H4 (cell line): ENCODE data around the gene ELOVL7. TPM values are rescaled to one million over a fixed set of nuclear protein-coding genes. Genes with fewer than 3 reads are reported as not detected.
"Not testable (repeated sequence)": the region's sequence is repeated elsewhere in the genome, so short reads cannot be mapped to it uniquely, and the experiment has no call there.

ENCODE experiments used
- DNase-seq: peaks from one replicate; pipeline ENCODE4 v3.0.0-alpha.2; 2015; ENCODE audit warnings: low spot score
- total RNA-seq: library from RNA; depleted of rRNA; stranded (reverse); fragments of >200 nt; shearing (Covaris generic); gene quantifications from 2 replicates; pipeline ENCODE4 v1.2.3, GENCODE V29; 2014

ELOVL7 gene
- total RNA-seq, 1 experiment from 2014 or later: 8.6 TPM

- DNase-seq: not testable (repeated sequence)
Measured at GRCh38 chr5:60795424-60795950, 48.6 kb downstream of the ELOVL7 start.

- no peak for DNase-seq
Measured at GRCh38 chr5:60794691-60795090, 49.4 kb downstream of the ELOVL7 start.

DNA sequence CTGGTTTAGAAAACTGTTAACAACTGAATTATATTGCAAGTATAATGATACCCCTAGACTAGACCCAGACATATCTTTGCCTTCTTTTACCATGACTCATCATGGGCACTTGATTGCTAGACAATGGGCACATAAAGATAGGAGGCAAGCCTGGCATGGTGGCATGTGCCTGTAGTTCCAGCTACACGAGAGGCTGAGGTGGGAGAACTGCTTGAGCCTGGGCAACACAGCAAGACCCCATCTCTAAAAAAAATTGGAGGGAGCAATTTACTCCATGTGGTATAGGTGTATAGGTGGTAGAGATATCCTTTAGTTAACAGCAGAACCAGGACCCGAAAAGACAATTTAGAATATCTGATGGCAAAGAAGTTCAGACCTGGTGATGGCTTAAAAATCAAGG, 51.6 kb downstream of the ELOVL7 start:
- DNase-seq: no peak

- no peak for DNase-seq
Measured at GRCh38 chr5:60789551-60789950, 54.5 kb downstream of the ELOVL7 start.

- no peak for DNase-seq
Measured at GRCh38 chr5:60788863-60789513, 55.1 kb downstream of the ELOVL7 start.

- no peak for DNase-seq
Measured at GRCh38 chr5:60779466-60779865, 64.6 kb downstream of the ELOVL7 start.

GRCh38 chr5:60776343-60776742, 67.7 kb downstream of the ELOVL7 start:
- no peak for DNase-seq

GRCh38 chr5:60765019-60765709, 78.9 kb downstream of the ELOVL7 start:
- DNase-seq: no peak

- no peak for DNase-seq
Measured at GRCh38 chr5:60763061-60763460, 81.0 kb downstream of the ELOVL7 start.

DNA sequence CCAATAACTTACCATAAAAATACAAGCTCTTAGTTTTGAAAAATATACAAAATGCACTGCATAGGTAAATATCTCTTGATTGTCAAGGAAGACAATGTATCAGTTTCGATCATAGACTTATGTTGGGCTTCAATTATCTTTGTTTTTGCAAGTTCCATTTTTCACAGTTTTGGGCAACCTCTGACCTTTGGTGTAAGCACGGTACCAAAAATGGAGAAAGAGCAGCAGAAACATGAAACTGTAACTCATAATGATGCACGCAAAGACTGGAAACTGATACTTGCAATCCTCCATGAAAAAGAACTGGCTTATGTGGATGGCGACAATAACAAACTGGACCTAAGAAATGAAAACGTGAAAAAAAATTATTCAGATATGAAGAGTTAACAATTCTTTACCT, 89.6 kb downstream of the ELOVL7 start:
- DNase-seq: no peak

GRCh38 chr5:60744682-60745081, 99.4 kb downstream of the ELOVL7 start:
- no peak for DNase-seq

DNA sequence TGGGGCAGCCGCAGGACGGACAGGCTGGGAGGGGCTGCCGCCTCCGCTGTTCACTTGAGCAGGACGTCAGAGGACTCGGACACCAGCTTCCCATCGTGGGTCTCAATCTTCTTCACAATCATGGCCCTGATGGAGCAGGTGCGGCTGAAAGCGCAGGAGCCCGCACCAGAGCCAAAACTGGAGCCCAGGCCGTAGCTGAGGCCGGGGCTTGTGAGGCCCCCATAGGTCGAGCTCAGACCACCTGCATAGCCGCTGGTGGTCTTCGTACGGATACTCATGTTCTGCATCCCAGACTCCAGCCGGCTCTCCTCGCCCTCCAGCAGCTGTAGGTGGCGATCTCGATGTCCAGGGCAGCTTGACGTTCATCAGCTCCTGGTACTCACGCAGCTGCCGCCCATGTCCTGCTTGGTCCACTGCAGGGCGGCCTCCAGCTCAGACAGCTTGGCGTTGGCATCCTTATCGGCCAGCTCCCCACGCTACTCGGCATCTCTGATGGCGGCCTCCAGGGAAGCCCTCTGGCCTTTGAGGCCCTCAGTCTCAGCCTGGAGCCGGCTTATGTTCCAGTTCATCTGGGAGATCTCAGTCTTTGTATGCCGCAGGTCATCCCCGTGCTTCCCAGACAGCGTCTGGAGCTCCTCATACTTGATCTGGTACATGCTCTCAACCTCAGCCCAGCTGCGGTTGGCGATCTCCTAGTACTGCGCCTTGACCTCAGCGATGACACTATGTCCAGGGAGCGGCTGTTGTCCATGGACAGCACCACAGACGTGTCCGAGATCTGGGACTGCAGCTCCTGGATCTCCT, 100.4 kb downstream of the ELOVL7 start:
- DNase-seq: no peak

- no peak for DNase-seq
Measured at GRCh38 chr5:60740322-60740721, 103.7 kb downstream of the ELOVL7 start.

DNA sequence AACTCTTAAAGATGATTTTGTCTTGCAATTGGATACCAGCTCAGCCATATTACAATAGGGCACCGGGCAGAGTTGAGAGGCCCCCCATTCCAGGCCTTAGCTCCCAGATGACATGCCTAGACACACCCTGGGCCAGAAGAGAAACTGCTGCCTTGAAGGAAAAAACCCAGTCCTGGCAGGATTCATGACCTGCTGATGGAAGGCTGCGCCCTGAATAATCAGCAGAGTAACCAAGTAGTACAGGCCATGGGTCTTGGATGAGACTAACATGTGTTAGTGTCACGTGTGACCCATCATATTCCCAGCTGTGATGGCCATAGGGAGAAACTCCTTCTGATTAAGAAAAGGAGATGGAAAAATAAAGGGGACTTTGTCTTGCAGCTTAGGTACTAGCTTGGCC, 105.1 kb downstream of the ELOVL7 start:
- DNase-seq: no peak

DNA sequence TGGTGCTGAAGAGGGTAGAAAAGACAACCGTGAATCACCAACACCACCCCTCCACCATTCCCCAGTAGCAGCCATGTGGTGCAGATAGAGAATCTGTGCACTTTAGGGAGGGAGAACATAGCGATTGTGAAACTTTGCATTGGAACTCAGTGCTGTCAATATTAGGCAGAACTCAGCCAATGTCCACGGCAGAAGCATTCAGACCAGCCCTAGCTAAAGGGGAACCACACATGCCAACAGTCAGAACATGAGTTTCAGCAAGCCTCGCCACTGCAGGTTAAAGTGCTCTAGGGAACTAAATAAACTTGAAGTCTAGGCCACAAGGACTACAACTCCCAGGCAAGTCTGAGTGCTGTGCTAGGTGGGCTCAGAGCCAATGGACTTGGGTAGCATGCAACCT, 105.6 kb downstream of the ELOVL7 start:
- no peak for DNase-seq

DNA sequence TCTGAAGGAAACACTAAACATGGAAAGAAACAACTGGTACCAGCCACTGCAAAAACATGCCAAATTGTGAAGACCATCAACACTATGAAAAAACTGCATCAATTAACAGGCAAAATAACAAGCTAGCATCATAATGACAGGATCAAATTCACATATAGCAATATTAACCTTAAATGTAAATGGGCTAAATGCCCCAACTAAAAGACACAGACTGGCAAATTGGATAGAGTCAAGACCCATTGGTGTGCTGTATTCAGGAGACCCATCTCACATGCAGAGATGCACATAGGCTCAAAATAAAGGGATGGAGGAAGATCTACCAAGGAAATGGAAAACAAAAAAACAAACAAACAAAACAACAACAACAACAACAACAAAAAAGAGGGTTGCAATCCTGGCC, 113.2 kb downstream of the ELOVL7 start:
- DNase-seq: not testable (repeated sequence)

DNA sequence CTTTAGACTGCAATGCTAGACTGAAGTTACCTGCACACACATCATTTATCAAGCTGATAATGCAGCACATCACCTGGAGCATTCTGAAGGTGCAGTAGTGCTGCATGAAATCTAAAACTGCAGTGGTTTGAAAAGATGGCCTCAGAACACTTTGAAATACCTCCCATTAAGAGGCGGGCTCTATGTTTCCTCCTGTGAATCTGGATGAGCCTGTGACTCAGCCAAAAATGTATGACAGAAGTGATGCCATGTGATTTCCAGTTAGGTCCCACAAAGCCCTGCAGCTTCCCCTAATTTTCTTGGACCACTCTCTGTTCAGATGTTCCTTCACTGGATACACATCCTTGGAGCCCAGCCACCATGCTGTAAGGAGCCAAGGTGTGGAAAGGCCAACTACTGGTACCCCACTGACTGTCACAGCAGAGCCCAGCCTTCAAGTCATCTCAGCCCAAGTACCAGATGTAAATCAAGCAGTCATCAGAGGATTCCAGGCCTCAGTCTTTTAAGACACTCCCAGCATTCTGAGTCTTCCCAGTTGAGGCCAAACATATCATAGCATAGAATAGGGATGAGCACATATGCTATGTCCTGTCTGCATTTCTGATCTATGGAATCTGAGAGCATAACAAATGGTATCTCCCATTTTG, 116.9 kb downstream of the ELOVL7 start:
- peak; percentile 16 for DNase-seq

- no peak for DNase-seq
Measured at GRCh38 chr5:60724126-60724525, 119.9 kb downstream of the ELOVL7 start.

GRCh38 chr5:60722416-60722815, 121.7 kb downstream of the ELOVL7 start:
- no peak for DNase-seq

DNA sequence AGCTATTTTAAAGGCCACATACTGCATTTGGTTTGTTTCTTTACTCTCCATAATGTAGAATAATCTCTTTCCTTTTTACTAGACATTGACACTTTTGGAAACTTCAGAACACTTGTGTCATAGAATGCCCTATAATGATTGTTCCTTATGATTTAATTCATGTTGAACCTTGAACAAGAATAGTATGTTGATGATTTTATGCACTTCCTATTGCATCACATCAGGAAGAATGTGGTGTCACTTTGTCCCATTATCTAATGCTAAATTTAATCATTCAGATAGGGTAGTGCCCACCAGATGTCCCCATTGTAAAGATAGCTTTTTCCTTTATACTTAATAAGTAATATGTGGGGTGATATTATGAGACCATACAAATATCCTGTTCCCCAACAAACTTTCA, 124.7 kb downstream of the ELOVL7 start:
- no peak for DNase-seq

- no peak for DNase-seq
Measured at GRCh38 chr5:60718166-60718892, 125.7 kb downstream of the ELOVL7 start.
